MM.1S (cell line): Measurements from ENCODE around the gene ZP1.

ENCODE experiments used
- DNase-seq: peaks from one replicate; pipeline ENCODE4 v3.0.0-alpha.2; 2015
- H2AFZ ChIP-seq: fragments of 300-600 bp; sonication (generic); 2 replicates; pipeline ENCODE4 v1.6.0; 2016; ENCODE audit warnings: antibody characterized with exemption, low read length
- H3F3A ChIP-seq: fragments of 300-600 bp; sonication (generic); 2 replicates; pipeline ENCODE4 v1.6.1; 2016; ENCODE audit warnings: mild to moderate bottlenecking, antibody characterized with exemption, low read length, moderate library complexity, mixed read lengths; ENCODE audit not compliant: insufficient read depth
- H3K27ac ChIP-seq: fragments of 300-600 bp; sonication (generic); 2 replicates; pipeline ENCODE4 v1.5.1; 2016; ENCODE audit warnings: mild to moderate bottlenecking, low read length
- H3K27me3 ChIP-seq: fragments of 300-600 bp; sonication (generic); replicated peaks from 2 replicates; pipeline ENCODE4 v1.6.0; 2016; ENCODE audit warnings: low read length; ENCODE audit not compliant: insufficient read depth
- H3K36me3 ChIP-seq: fragments of 300-600 bp; sonication (generic); replicated peaks from 2 replicates; pipeline ENCODE4 v1.6.1; 2016; ENCODE audit warnings: mild to moderate bottlenecking, low read length, mixed read lengths; ENCODE audit not compliant: insufficient read depth
- H3K4me1 ChIP-seq: fragments of 300-600 bp; sonication (generic); 2 replicates; pipeline ENCODE4 v1.6.1; 2016; ENCODE audit warnings: low read length, mixed read lengths
- H3K4me2 ChIP-seq: fragments of 300-600 bp; sonication (generic); 2 replicates; pipeline ENCODE4 v1.6.0; 2016; ENCODE audit warnings: low read depth, low read length
- H3K4me3 ChIP-seq: fragments of 300-600 bp; sonication (generic); 2 replicates; pipeline ENCODE4 v1.5.1; 2016; ENCODE audit warnings: low read length, mixed read lengths
- H3K79me2 ChIP-seq: fragments of 300-600 bp; sonication (generic); 2 replicates; pipeline ENCODE4 v1.6.1; 2016; ENCODE audit warnings: mixed run types, low read length, mixed read lengths
- H3K9ac ChIP-seq: fragments of 300-600 bp; sonication (generic); 2 replicates; pipeline ENCODE4 v1.6.1; 2016; ENCODE audit warnings: low read length, mixed read lengths
- H3K9me2 ChIP-seq: fragments of 300-600 bp; sonication (generic); replicated peaks from 2 replicates; pipeline ENCODE4 v1.6.1; 2016; ENCODE audit warnings: mild to moderate bottlenecking, low read length, mixed read lengths; ENCODE audit not compliant: insufficient read depth
- H3K9me3 ChIP-seq: fragments of 300-600 bp; sonication (generic); replicated peaks from 2 replicates; pipeline ENCODE4 v1.6.1; 2016; ENCODE audit warnings: mild to moderate bottlenecking, low read length, mixed read lengths; ENCODE audit not compliant: insufficient read depth
- H4K20me1 ChIP-seq: fragments of 300-600 bp; sonication (generic); 2 replicates; pipeline ENCODE4 v1.6.1; 2016; ENCODE audit warnings: mild to moderate bottlenecking, low read length, moderate library complexity, mixed read lengths; ENCODE audit not compliant: insufficient read depth
- CTCF ChIP-seq: fragments of 300-600 bp; sonication (generic); IDR thresholded peaks from 2 replicates; pipeline ENCODE4 v1.5.1; 2016; ENCODE audit warnings: antibody characterized with exemption, low read length, mixed read lengths
- EZH2 ChIP-seq: fragments of 300-600 bp; sonication (generic); optimal IDR thresholded peaks from 2 replicates; pipeline ENCODE3; 2017; ENCODE audit warnings: low read depth, mild to moderate bottlenecking, antibody characterized with exemption, low read length, mixed read lengths
- EZH2phosphoT487 ChIP-seq: fragments of 300-600 bp; sonication (generic); IDR thresholded peaks from 2 replicates; pipeline ENCODE4 v1.6.1; 2018; ENCODE audit warnings: antibody characterized with exemption, low read length

Gene ZP1

GRCh38 chr11:60872124-60872960, 5.0 kb downstream of the ZP1 start:
- Histone ChIP-seq H3K27me3 (no peaks in the 10 kb centered on the region), H3K4me1 (peaks cover 60% of the 10 kb centered on the region), H3K9me2 (no peaks in the 10 kb centered on the region), H3K4me2 (peak overlapping the region; percentile 78; the same call in 1 of the 2 replicates), H3K9me3 (no peaks in the 10 kb centered on the region), H3F3A (peaks cover 20% of the 10 kb centered on the region), H3K9ac (peak overlapping the region; percentile 7; the same call in 1 of the 2 replicates), H3K36me3 (no peaks in the 10 kb centered on the region), H4K20me1 (no peaks in the 10 kb centered on the region), H3K4me3 (no peak overlapping the region), H3K27ac (peak overlapping the region; percentile 100), H2AFZ (peak overlapping the region; percentile 32; the same call in 1 of the 2 replicates), H3K79me2 (no peaks in the 10 kb centered on the region)
- TF ChIP-seq EZH2phosphoT487, result no peak
- TF ChIP-seq CTCF, result no peak
- TF ChIP-seq EZH2, result no peak
- peak; percentile 47 for DNase-seq

- DNase-seq, result no peak
- Histone ChIP-seq H3K79me2 (no peaks in the 10 kb centered on the region), H3K4me1 (peaks cover 54% of the 10 kb centered on the region), H3F3A (peaks cover 20% of the 10 kb centered on the region), H3K36me3 (no peaks in the 10 kb centered on the region), H3K4me2 (no peak overlapping the region), H3K9me2 (no peaks in the 10 kb centered on the region), H3K9me3 (no peaks in the 10 kb centered on the region), H4K20me1 (no peaks in the 10 kb centered on the region), H3K9ac (no peak overlapping the region), H2AFZ (no peak overlapping the region), H3K27me3 (no peaks in the 10 kb centered on the region), H3K27ac (peak overlapping the region; percentile 100; the same call in 1 of the 2 replicates), H3K4me3 (no peak overlapping the region)
- TF ChIP-seq EZH2 (no peak), EZH2phosphoT487 (no peak), CTCF (no peak)
These were observed 5.7 kb downstream of the ZP1 start for GRCh38 chr11:60872961-60873524.

- Histone ChIP-seq H3F3A (peaks cover 20% of the 10 kb centered on the region), H4K20me1 (no peaks in the 10 kb centered on the region), H3K79me2 (no peaks in the 10 kb centered on the region), H3K27me3 (no peaks in the 10 kb centered on the region), H3K27ac (no peak overlapping the region), H3K36me3 (no peaks in the 10 kb centered on the region), H2AFZ (no peak overlapping the region), H3K9me3 (no peaks in the 10 kb centered on the region), H3K4me2 (no peak overlapping the region), H3K4me1 (peaks cover 50% of the 10 kb centered on the region), H3K9ac (no peak overlapping the region), H3K4me3 (no peak overlapping the region), H3K9me2 (no peaks in the 10 kb centered on the region)
- DNase-seq, result no peak
- no peak for TF ChIP-seq EZH2
These were observed 6.2 kb downstream of the ZP1 start for GRCh38 chr11:60873533-60873932.
